ENCODE results near the gene CLEC16A. TPM values are rescaled to one million over a fixed set of nuclear protein-coding genes. Genes with fewer than 3 reads are reported as not detected.

Gene CLEC16A
- total and polyA plus RNA-seq, 2 experiments from 2014 or later, result 9.9 to 24.1 TPM

GRCh38 chr16:11179574-11179973 is 235.2 kb downstream of the CLEC16A start (continued):
- no peak for TF ChIP-seq ZNF462 (CRISPR knock-in tag; IDR thresholded peaks at IDR 0.05)
- TF ChIP-seq ZNF114 (CRISPR knock-in tag; IDR thresholded peaks at IDR 0.05), result no peak
- TF ChIP-seq EZH2phosphoT487 (IDR thresholded peaks at IDR 0.05; ENCODE audit: unreplicated experiment), result no peak

DNA sequence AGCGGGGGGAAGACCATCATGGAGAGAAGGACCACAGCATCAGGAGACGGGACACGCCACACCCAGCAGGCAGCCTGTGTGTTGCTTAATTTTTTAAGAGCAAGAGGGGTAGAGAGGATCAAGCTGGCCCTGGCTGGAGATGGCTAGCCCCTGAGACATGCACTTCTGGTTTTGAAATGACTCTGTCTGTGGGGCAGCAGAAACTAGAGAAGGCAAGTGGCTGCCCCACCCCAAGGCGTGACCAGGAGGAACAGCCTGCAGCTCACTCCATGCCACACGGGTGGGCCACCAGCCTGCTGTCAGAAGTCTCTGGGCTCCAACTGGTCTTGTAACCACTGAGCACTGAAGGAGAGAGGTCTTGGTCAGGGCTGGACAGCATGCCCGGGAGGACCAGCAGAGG is 236.1 kb downstream of the CLEC16A start:
- Mint-ChIP-seq H3K36me3 (ENCODE audit: low read depth) (no peaks in the 10 kb centered on the region), H3K9me3 (no peaks in the 10 kb centered on the region), H3K27ac (no peak overlapping the region), H3K27me3 (ENCODE audit: insufficient read depth, low read depth, poor library complexity) (peaks cover 7% of the 10 kb centered on the region), H3K4me1 (peaks cover 25% of the 10 kb centered on the region), H3K4me3 (no peak overlapping the region)
- Histone ChIP-seq H3K4me1 (ENCODE audit: insufficient read depth) (peaks cover 9% of the 10 kb centered on the region; the same call in 1 of the 2 replicates), H3K79me2 (replicated peaks; ENCODE audit: insufficient read depth) (no peaks in the 10 kb centered on the region), H3K27me3 (ENCODE audit: insufficient read depth) (no peaks in the 10 kb centered on the region), H3K27ac (ENCODE audit: low read depth) (no peak overlapping the region), H3K4me2 (no peak overlapping the region), H3K36me3 (ENCODE audit: insufficient read depth) (no peaks in the 10 kb centered on the region), H3F3A (replicated peaks; ENCODE audit: low read depth) (no peaks in the 10 kb centered on the region), H3K9me2 (ENCODE audit: insufficient read depth) (no peaks in the 10 kb centered on the region), H2AFZ (no peak overlapping the region), H4K20me1 (replicated peaks; ENCODE audit: insufficient read depth) (no peaks in the 10 kb centered on the region), H3K4me3 (no peak overlapping the region)
- no peak for ATAC-seq
- no peak for DNase-seq (ENCODE audit: low spot score)
- TF ChIP-seq ZNF462 (CRISPR knock-in tag; IDR thresholded peaks at IDR 0.05) (no peak), STAT1 (IDR thresholded peaks at IDR 0.05; ENCODE audit: unreplicated experiment) (no peak), CREB1 (CRISPR knock-in tag; IDR thresholded peaks at IDR 0.05; ENCODE audit: low read depth) (no peak), NANOG (IDR thresholded peaks at IDR 0.05; ENCODE audit: borderline replicate concordance) (no peak), EZH2 (IDR thresholded peaks at IDR 0.05; ENCODE audit: low read depth, unreplicated experiment) (no peak), ZNF114 (CRISPR knock-in tag; IDR thresholded peaks at IDR 0.05) (no peak), JUNB (IDR thresholded peaks at IDR 0.05; ENCODE audit: unreplicated experiment) (no peak)
- TF ChIP-seq, protein P1, sequence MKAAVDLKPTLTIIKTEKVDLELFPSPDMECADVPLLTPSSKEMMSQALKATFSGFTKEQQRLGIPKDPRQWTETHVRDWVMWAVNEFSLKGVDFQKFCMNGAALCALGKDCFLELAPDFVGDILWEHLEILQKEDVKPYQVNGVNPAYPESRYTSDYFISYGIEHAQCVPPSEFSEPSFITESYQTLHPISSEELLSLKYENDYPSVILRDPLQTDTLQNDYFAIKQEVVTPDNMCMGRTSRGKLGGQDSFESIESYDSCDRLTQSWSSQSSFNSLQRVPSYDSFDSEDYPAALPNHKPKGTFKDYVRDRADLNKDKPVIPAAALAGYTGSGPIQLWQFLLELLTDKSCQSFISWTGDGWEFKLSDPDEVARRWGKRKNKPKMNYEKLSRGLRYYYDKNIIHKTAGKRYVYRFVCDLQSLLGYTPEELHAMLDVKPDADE (IDR thresholded peaks at IDR 0.05), result no peak

All from GM23338 (cell line).